KMS-11 (cell line): ENCODE results near the gene FAM219B.

Experiments
- H2AFZ ChIP-seq: fragments of 200-600 bp; sonication (generic); 2 replicates; pipeline ENCODE4 v1.6.1; 2016; ENCODE audit warnings: antibody characterized with exemption, mixed run types, low read depth
- H3K27ac ChIP-seq: fragments of 200-600 bp; sonication (generic); 2 replicates; pipeline ENCODE4 v1.6.1; 2016; ENCODE audit warnings: mild to moderate bottlenecking, mixed run types
- H3K27me3 ChIP-seq: fragments of 200-600 bp; sonication (generic); 2 replicates; pipeline ENCODE4 v1.6.1; 2017; ENCODE audit warnings: mild to moderate bottlenecking, low read depth, mixed run types, moderate library complexity; ENCODE audit not compliant: insufficient read depth
- H3K36me3 ChIP-seq: fragments of 200-600 bp; sonication (generic); 2 replicates; pipeline ENCODE4 v1.6.1; 2017; ENCODE audit warnings: mild to moderate bottlenecking, mixed run types; ENCODE audit not compliant: insufficient read depth
- H3K4me1 ChIP-seq: fragments of 200-600 bp; sonication (generic); 2 replicates; pipeline ENCODE4 v1.6.1; 2016; ENCODE audit warnings: mild to moderate bottlenecking, low read depth, mixed run types; ENCODE audit not compliant: poor library complexity, severe bottlenecking
- H3K4me2 ChIP-seq: fragments of 200-600 bp; sonication (generic); 2 replicates; pipeline ENCODE4 v1.7.0; 2016; ENCODE audit warnings: mild to moderate bottlenecking, mixed run types
- H3K4me3 ChIP-seq: fragments of 200-600 bp; sonication (generic); IDR thresholded peaks from 2 replicates; pipeline ENCODE4 v1.6.1; 2017; ENCODE audit warnings: low read depth, low read length, mixed read lengths; ENCODE audit not compliant: insufficient read depth
- H3K79me2 ChIP-seq: fragments of 200-600 bp; sonication (generic); 2 replicates; pipeline ENCODE4 v1.6.1; 2016; ENCODE audit warnings: low read depth, mixed run types; ENCODE audit not compliant: insufficient read depth
- H3K9ac ChIP-seq: fragments of 200-600 bp; sonication (generic); 2 replicates; pipeline ENCODE4 v1.6.1; 2016; ENCODE audit warnings: mild to moderate bottlenecking, mixed run types
- H4K20me1 ChIP-seq: fragments of 200-600 bp; sonication (generic); 2 replicates; pipeline ENCODE4 v1.6.1; 2016; ENCODE audit warnings: mild to moderate bottlenecking, mixed run types; ENCODE audit not compliant: insufficient read depth
- TF ChIP-seq, protein P1 (sequence below): fragments of 200-600 bp; sonication (generic); conservative IDR thresholded peaks from 2 replicates; pipeline ENCODE4 v1.6.1; 2017; ENCODE audit warnings: low read depth, mild to moderate bottlenecking, antibody characterized with exemption, low read length, moderate library complexity, mixed read lengths

FAM219B gene

GRCh38 chr15:74933573-74933972, 26.9 kb upstream of the FAM219B start:
- Histone ChIP-seq H3K27me3 (no peaks in the 10 kb centered on the region), H3K4me2 (no peak overlapping the region), H3K4me3 (no peak overlapping the region), H3K36me3 (peaks cover 8% of the 10 kb centered on the region; the same call in 1 of the 2 replicates), H3K27ac (no peak overlapping the region), H3K9ac (no peak overlapping the region), H3K79me2 (peaks cover 88% of the 10 kb centered on the region), H3K4me1 (peaks cover 34% of the 10 kb centered on the region), H4K20me1 (0 out of 2 replicates have a peak, but pooled peaks cover 12% of the 10 kb centered on the region), H2AFZ (no peak overlapping the region)
- TF ChIP-seq, protein P1, sequence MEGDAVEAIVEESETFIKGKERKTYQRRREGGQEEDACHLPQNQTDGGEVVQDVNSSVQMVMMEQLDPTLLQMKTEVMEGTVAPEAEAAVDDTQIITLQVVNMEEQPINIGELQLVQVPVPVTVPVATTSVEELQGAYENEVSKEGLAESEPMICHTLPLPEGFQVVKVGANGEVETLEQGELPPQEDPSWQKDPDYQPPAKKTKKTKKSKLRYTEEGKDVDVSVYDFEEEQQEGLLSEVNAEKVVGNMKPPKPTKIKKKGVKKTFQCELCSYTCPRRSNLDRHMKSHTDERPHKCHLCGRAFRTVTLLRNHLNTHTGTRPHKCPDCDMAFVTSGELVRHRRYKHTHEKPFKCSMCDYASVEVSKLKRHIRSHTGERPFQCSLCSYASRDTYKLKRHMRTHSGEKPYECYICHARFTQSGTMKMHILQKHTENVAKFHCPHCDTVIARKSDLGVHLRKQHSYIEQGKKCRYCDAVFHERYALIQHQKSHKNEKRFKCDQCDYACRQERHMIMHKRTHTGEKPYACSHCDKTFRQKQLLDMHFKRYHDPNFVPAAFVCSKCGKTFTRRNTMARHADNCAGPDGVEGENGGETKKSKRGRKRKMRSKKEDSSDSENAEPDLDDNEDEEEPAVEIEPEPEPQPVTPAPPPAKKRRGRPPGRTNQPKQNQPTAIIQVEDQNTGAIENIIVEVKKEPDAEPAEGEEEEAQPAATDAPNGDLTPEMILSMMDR = no peak

DNA sequence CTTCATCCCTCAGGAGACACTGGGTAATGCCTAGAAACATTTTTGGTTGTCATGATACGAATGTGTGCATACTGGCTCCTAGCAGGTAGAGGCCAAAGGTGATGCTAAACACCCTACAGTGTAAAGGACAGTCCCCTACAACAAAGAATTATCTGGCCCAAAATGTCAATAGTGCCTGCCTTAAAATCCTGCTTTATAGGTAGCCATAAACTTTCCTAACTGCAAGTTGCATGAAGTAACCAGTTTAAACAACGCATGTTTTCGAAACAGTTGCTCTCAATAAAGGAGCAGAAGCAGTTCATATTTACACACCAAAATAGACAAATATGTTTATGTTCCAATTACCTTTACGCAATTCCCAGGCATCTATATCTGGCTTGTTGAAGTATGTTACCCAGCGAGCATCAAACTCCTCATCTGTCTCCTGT, 22.1 kb upstream of the FAM219B start:
- TF ChIP-seq, protein P1 = no peak
- Histone ChIP-seq H3K4me3 (no peak overlapping the region), H3K4me1 (peaks cover 8% of the 10 kb centered on the region), H3K36me3 (peaks cover 8% of the 10 kb centered on the region; the same call in 1 of the 2 replicates), H4K20me1 (peaks cover 2% of the 10 kb centered on the region; the same call in 1 of the 2 replicates), H3K27ac (no peak overlapping the region), H2AFZ (no peak overlapping the region), H3K79me2 (peaks cover 59% of the 10 kb centered on the region), H3K9ac (no peak overlapping the region), H3K4me2 (no peak overlapping the region), H3K27me3 (no peaks in the 10 kb centered on the region)

GRCh38 chr15:74924525-74924924, 17.9 kb upstream of the FAM219B start:
- H2AFZ ChIP-seq = no peak overlapping the region

DNA sequence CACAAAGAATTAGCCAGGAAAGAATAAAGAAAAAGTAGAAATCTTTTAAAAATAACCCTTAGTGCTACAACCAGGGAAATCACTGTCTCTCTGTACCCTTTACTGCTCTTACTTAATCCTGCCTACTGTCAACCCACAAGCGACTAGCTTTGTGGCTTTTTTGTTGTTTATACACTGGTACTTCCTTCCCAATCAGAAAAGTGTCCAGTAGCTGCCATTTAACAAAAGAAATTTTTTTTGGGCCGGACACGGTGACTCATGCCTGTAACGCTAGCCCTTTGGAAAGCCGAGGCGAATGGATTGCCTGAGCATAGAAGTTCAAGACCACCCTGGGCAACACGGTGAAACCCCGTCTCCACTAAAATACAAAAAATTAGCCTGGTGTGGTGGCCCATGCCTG, 13.8 kb upstream of the FAM219B start:
- Histone ChIP-seq H2AFZ (no peak overlapping the region), H3K36me3 (peaks cover 17% of the 10 kb centered on the region; the same call in 1 of the 2 replicates), H4K20me1 (no peaks in the 10 kb centered on the region), H3K9ac (no peak overlapping the region), H3K4me3 (no peak overlapping the region), H3K79me2 (no peaks in the 10 kb centered on the region), H3K27ac (no peak overlapping the region), H3K27me3 (no peaks in the 10 kb centered on the region), H3K4me2 (no peak overlapping the region), H3K4me1 (no peaks in the 10 kb centered on the region)
- TF ChIP-seq, protein P1 = no peak

More at GRCh38 chr15:74924525-74924924, 17.9 kb upstream of the FAM219B start:
- Histone ChIP-seq H3K9ac (no peak overlapping the region), H3K79me2 (peaks cover 21% of the 10 kb centered on the region; the same call in 1 of the 2 replicates), H3K4me1 (no peaks in the 10 kb centered on the region), H3K4me2 (no peak overlapping the region), H3K27ac (no peak overlapping the region), H3K27me3 (no peaks in the 10 kb centered on the region), H3K36me3 (peaks cover 13% of the 10 kb centered on the region; the same call in 1 of the 2 replicates), H3K4me3 (no peak overlapping the region), H4K20me1 (no peaks in the 10 kb centered on the region; the same call in 1 of the 2 replicates)
- TF ChIP-seq, protein P1 = no peak
